ACC112 (cell line): ENCODE results near the gene LRRC8B.
"Not testable (repeated sequence)": the region's sequence is repeated elsewhere in the genome, so short reads cannot be mapped to it uniquely, and the experiment has no call there.

Experiments used
- H2AFZ ChIP-seq: fragments of 200-600 bp; sonication (generic); one replicate; pipeline ENCODE4 v1.6.0; 2017; ENCODE audit warnings: antibody characterized with exemption, low read length; ENCODE audit not compliant: unreplicated experiment
- H3K27ac ChIP-seq: fragments of 200-600 bp; sonication (generic); 2 replicates; pipeline ENCODE4 v1.5.1; 2014; ENCODE audit warnings: low read depth, mild to moderate bottlenecking, antibody characterized with exemption, low read length, moderate library complexity
- H3K27me3 ChIP-seq: fragments of 200-600 bp; sonication (generic); 2 replicates; pipeline ENCODE4 v1.6.1; 2014; ENCODE audit warnings: mild to moderate bottlenecking, antibody characterized with exemption, low read length, moderate library complexity, mixed read lengths; ENCODE audit not compliant: insufficient read depth
- H3K36me3 ChIP-seq: fragments of 200-600 bp; sonication (generic); 2 replicates; pipeline ENCODE4 v1.6.1; 2016; ENCODE audit warnings: mild to moderate bottlenecking, antibody characterized with exemption, low read length, moderate library complexity, mixed read lengths; ENCODE audit not compliant: insufficient read depth
- H3K4me1 ChIP-seq: fragments of 200-600 bp; sonication (generic); one replicate; pipeline ENCODE4 v1.6.1; 2016; ENCODE audit warnings: low read length, mixed read lengths; ENCODE audit not compliant: insufficient read depth, unreplicated experiment, control insufficient read depth
- H3K4me3 ChIP-seq: fragments of 200-600 bp; sonication (generic); 2 replicates; pipeline ENCODE4 v1.5.1; 2014; ENCODE audit warnings: mild to moderate bottlenecking, low read depth, low read length
- H3K79me2 ChIP-seq: fragments of 200-600 bp; sonication (generic); one replicate; pipeline ENCODE4 v1.6.0; 2016; ENCODE audit warnings: low read length; ENCODE audit not compliant: control insufficient read depth, unreplicated experiment, insufficient read depth

The LRRC8B gene

GRCh38 chr1:89582571-89582970 is 57.9 kb downstream of the LRRC8B start:
- no peaks in the 10 kb centered on the region for H3K79me2 ChIP-seq
- no peaks in the 10 kb centered on the region for H3K36me3 ChIP-seq
- H3K27ac ChIP-seq = no peak overlapping the region
- no peak overlapping the region for H2AFZ ChIP-seq
- H3K27me3 ChIP-seq = no peaks in the 10 kb centered on the region
- H3K4me1 ChIP-seq = no peaks in the 10 kb centered on the region
- H3K4me3 ChIP-seq = no peak overlapping the region

- H3K36me3 ChIP-seq = no peaks in the 10 kb centered on the region
- no peaks in the 10 kb centered on the region for H3K79me2 ChIP-seq
- no peak overlapping the region for H2AFZ ChIP-seq
- no peak overlapping the region for H3K4me3 ChIP-seq
- H3K4me1 ChIP-seq = peaks cover 2% of the 10 kb centered on the region
- no peak overlapping the region for H3K27ac ChIP-seq
- no peaks in the 10 kb centered on the region for H3K27me3 ChIP-seq
These were observed 59.6 kb downstream of the LRRC8B start for GRCh38 chr1:89584211-89584610.

- H3K4me1 ChIP-seq = peaks cover 8% of the 10 kb centered on the region
These were observed 60.2 kb downstream of the LRRC8B start for GRCh38 chr1:89584781-89585180.

GRCh38 chr1:89587729-89588161 is 63.1 kb downstream of the LRRC8B start:
- H3K4me3 ChIP-seq = no peak overlapping the region
- no peaks in the 10 kb centered on the region for H3K27me3 ChIP-seq
- H2AFZ ChIP-seq = no peak overlapping the region
- peaks cover 28% of the 10 kb centered on the region for H3K4me1 ChIP-seq
- H3K36me3 ChIP-seq = no peaks in the 10 kb centered on the region
- no peaks in the 10 kb centered on the region for H3K79me2 ChIP-seq
- H3K27ac ChIP-seq = no peak overlapping the region

More at GRCh38 chr1:89584781-89585180, 60.2 kb downstream of the LRRC8B start:
- Histone ChIP-seq H2AFZ (no peak overlapping the region), H3K79me2 (no peaks in the 10 kb centered on the region), H3K27ac (no peak overlapping the region), H3K4me3 (no peak overlapping the region), H3K36me3 (no peaks in the 10 kb centered on the region), H3K27me3 (no peaks in the 10 kb centered on the region)

- no peaks in the 10 kb centered on the region for H3K36me3 ChIP-seq
- no peak overlapping the region for H2AFZ ChIP-seq
- H3K27me3 ChIP-seq = no peaks in the 10 kb centered on the region
- H3K4me1 ChIP-seq = peaks cover 30% of the 10 kb centered on the region
- H3K4me3 ChIP-seq = no peak overlapping the region
- H3K79me2 ChIP-seq = no peaks in the 10 kb centered on the region
- H3K27ac ChIP-seq = no peak overlapping the region
These were observed 63.9 kb downstream of the LRRC8B start for GRCh38 chr1:89588480-89588879.

GRCh38 chr1:89589515-89589914 is 64.9 kb downstream of the LRRC8B start:
- H3K4me3 ChIP-seq = no peak overlapping the region
- no peaks in the 10 kb centered on the region for H3K36me3 ChIP-seq
- H2AFZ ChIP-seq = no peak overlapping the region
- H3K79me2 ChIP-seq = no peaks in the 10 kb centered on the region
- H3K4me1 ChIP-seq = peaks cover 35% of the 10 kb centered on the region
- H3K27ac ChIP-seq = peak overlapping the region; percentile 68
- no peaks in the 10 kb centered on the region for H3K27me3 ChIP-seq

- Histone ChIP-seq H3K79me2 (no peaks in the 10 kb centered on the region), H3K4me1 (peaks cover 38% of the 10 kb centered on the region), H3K4me3 (no peak overlapping the region), H3K27me3 (no peaks in the 10 kb centered on the region), H3K36me3 (no peaks in the 10 kb centered on the region), H3K27ac (peak overlapping the region; percentile 68), H2AFZ (no peak overlapping the region)
These were observed 65.9 kb downstream of the LRRC8B start for GRCh38 chr1:89590341-89591080.

- not testable (repeated sequence) for H3K4me3 ChIP-seq, H2AFZ ChIP-seq, H3K27me3 ChIP-seq, H3K79me2 ChIP-seq, H3K36me3 ChIP-seq, H3K27ac ChIP-seq
- peaks cover 38% of the 10 kb centered on the region for H3K4me1 ChIP-seq
These were observed 68.3 kb downstream of the LRRC8B start for GRCh38 chr1:89592861-89593302.

- Histone ChIP-seq H3K4me3 (no peak overlapping the region), H3K27ac (no peak overlapping the region), H3K27me3 (no peaks in the 10 kb centered on the region), H3K79me2 (no peaks in the 10 kb centered on the region), H2AFZ (no peak overlapping the region), H3K4me1 (peaks cover 36% of the 10 kb centered on the region), H3K36me3 (no peaks in the 10 kb centered on the region)
These were observed 69.6 kb downstream of the LRRC8B start for GRCh38 chr1:89594096-89594740.

GRCh38 chr1:89596698-89597097 is 72.1 kb downstream of the LRRC8B start:
- no peaks in the 10 kb centered on the region for H3K79me2 ChIP-seq
- no peak overlapping the region for H3K4me3 ChIP-seq
- peaks cover 12% of the 10 kb centered on the region for H3K4me1 ChIP-seq
- 0 out of 2 replicates have a peak, but pooled peaks cover 6% of the 10 kb centered on the region for H3K27me3 ChIP-seq
- no peak overlapping the region for H2AFZ ChIP-seq
- H3K27ac ChIP-seq = no peak overlapping the region
- no peaks in the 10 kb centered on the region for H3K36me3 ChIP-seq
